DMS53 treated with DMSO at 0.1 percent for 48 hours (cell line): Measurements from ENCODE around the gene FOXP3.

ENCODE experiments used
- DNase-seq: peaks from one replicate; lab custom pipeline; 2025; ENCODE audit not compliant: unreplicated experiment; lab: John Stamatoyannopoulos, UW

Gene FOXP3

DNA sequence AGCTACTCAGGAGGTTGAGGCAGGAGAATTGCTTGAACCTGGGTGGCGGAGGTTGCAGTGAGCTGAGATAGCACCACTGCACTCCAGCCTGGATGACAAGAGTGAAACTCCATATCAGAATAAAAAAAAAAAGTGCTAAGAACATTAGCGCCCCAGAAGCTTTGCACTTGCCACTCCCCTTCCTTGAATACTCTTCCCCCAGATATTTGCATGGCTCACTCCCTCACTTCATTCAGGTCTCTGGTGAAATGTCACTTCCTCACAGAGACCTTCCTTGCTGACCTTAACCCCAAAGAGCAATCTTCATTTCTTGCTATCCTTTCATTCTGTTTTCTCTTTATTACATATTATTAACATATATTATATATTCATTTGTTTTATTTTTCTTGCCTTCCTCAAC, 42.6 kb downstream of the FOXP3 start:
- DNase-seq, result no peak

GRCh38 chrX:49220100-49220499, 44.4 kb downstream of the FOXP3 start:
- DNase-seq, result no peak

- DNase-seq, result no peak
Observed at GRCh38 chrX:49214996-49215526, 49.4 kb downstream of the FOXP3 start.

DNA sequence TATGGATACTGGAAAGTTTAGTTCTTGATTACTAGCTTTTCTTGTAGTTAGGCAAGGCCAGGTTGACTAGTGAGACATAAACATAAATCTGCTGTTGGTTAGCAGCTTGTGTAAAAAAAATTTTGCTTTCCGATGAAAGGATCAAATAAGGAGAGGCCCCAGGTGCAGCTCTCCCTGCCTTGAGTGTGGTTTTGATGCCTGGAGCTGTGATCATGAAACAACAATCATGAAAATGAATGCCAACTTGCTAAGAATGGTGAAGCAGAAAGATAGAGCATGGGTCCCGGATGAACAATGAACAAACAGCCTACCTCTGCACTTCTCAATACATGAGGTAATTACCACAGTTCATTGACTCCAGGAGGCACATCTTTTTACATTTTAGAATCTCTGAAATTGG, 50.1 kb downstream of the FOXP3 start:
- DNase-seq, result no peak

DNA sequence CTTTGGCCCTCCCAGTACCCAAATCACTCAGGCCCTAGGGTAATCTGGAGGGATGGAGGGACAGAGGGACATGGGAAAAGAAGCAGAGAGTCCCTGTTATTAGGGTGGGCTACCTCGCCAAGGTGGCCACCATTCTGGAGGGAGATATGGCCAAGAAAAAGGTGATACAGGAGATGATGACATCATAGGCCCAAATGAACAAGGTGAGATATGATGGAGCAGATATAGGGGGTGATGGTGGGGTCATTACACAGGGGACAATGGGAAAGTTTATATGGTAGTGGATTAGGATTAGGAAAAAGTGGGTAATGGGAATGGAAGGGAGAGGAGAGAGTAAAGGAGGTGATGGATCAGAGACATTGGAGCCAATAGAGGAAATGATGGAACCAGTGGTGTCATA, 51.6 kb downstream of the FOXP3 start:
- no peak for DNase-seq

DNA sequence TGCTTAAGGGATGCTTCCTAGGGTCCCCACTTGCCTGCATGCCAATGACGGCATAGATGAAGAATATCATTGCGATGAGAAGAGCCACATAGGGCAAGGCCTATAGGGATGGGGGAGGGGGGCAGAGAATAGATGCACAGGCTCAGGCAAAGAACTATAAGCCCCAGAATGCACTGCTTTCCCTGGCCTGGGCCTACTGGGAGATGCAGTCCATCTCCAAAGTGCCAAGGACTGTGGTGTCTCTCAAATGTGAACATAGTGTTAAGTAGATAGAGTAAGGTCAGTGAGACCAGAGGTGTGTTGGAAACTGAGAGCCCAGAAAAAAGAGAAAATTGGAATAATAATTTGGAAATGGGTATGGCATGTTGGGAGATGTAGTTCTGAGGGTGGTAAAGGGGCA, 52.3 kb downstream of the FOXP3 start:
- no peak for DNase-seq

GRCh38 chrX:49211074-49211473, 53.4 kb downstream of the FOXP3 start:
- DNase-seq, result no peak

DNA sequence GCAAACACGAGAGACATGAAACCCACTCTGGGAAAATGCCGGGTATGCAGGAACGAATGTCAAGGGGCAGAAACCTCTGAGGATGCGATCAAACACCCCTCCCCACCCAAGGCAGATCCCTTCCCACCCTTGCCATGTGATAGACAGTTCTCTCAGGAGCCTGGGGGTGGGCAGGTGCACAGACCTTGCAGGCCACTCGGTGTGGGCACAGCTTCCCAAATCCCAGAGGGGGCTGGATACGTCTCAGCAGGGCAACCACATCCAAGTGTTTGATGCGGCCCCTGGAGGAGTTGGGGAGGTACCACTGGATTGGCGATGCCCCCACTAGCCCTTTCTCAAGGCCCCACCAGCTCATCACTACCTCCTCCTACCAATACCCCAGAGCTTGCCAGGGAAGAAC, 54.1 kb downstream of the FOXP3 start:
- DNase-seq, result no peak

GRCh38 chrX:49209434-49210251, 54.9 kb downstream of the FOXP3 start:
- DNase-seq, result no peak

GRCh38 chrX:49208399-49208798, 56.1 kb downstream of the FOXP3 start:
- DNase-seq, result no peak

DNA sequence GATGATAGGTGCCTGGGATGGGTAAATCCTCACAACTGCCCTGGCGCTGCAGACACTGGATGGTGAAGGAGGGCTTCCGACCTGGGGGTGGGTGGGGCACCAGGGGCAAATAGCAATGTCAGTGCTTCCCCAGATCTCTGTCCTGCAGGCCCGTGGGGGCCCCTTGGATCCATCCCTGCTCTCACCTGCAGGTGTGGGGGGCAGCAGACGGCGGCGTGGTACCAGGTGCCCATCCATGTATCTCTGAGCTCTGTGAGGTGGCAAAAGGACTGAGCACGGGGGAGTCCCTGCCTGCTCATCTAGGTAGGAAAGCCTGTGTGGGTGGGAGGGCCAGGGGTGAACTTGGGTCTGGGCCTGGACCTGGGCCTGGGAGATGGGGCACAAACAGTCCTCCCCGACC, 58.0 kb downstream of the FOXP3 start:
- DNase-seq, result no peak

GRCh38 chrX:49205443-49205842, 59.1 kb downstream of the FOXP3 start:
- no peak for DNase-seq

GRCh38 chrX:49204709-49205108, 59.8 kb downstream of the FOXP3 start:
- no peak for DNase-seq

DNA sequence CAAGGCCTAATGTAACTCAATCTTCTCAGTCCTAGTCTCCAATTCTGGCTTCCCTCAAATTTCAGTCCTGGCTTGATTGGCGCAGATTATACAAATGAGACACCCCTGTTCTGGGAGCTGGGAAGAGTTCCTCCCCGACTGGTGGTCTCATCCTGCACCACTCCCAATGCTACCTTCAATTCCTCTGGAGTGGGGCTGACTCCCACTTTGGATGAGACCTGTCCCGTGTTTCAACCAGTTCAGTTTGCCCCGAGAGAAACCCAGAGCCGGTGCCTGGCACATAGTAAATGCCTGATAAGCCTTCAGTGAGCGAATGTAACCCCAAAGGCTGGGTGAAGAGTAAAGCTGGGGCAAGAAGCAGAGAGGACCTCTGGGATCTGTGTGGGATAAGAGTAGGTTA, 60.5 kb downstream of the FOXP3 start:
- DNase-seq, result no peak

- no peak for DNase-seq
Observed at GRCh38 chrX:49203536-49203935, 61.0 kb downstream of the FOXP3 start.

GRCh38 chrX:49202022-49202421, 62.5 kb downstream of the FOXP3 start:
- peak; percentile 55 for DNase-seq
